GM18858 (cell line): ENCODE measurements around the gene PPY.
"Not testable (repeated sequence)": the region's sequence is repeated elsewhere in the genome, so short reads cannot be mapped to it uniquely, and the experiment has no call there.

Experiments
- ATAC-seq: cut with Tn5 transposase; IDR thresholded peaks from one replicate; pipeline ENCODE4 v1.9.1; 2021; ENCODE audit not compliant: unreplicated experiment

PPY gene

DNA sequence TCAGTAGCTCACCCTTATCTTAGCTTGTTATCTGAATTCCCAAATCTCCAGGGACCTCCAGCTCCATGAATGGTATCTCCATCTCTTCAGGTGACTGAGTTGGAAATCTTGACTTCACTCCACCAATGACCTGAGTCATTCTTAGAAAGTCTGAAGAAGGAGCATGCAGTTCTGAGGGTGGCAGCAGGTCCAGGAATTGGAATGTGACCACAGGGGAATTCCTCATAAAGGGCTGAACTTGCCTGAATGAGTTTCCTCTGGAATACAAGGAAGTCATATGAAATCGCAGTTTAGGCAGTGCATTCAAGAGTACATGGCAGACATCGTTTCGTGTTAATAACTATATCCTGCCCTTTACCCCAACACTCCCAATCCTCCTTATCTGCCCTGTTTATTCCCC, 24.0 kb upstream of the PPY start:
- no peak for ATAC-seq

DNA sequence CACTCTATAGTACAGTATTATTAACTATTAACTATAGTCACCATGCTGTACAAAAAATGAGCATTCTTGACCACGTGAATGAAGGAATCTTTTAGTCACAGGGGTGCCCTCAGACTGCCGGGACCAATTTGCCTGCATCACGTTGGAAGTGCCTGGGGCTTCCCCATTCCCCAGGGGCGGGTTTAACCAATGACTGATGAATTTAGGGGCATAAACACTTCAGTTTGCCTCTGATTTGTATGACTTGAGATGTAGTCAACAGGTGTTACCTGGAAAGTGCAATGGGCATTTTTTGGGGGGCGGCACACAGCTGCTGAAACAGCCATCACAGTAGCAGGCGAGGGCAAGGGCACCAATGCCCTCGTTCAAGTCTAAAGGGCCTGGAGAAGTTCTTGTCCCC, 20.2 kb upstream of the PPY start:
- no peak for ATAC-seq

DNA sequence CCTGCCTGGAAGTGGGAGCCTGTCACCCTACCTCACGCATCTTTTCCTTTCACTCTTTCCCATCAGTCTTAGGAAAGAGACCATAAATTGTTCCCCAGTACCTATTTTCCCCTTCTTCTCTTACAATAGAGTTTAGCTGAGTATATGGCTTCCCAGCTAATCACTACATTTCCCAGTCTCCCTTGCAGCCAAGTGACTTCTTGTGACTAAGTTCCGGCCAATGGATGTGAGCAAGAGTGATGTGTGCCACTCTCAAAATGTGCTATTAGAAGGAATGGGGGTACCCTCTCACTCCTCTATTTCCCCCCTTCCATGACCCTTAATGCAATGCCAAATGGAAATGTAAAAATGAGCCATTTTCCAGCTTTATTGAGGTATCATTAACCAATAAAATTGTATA, 19.7 kb upstream of the PPY start:
- no peak for ATAC-seq

DNA sequence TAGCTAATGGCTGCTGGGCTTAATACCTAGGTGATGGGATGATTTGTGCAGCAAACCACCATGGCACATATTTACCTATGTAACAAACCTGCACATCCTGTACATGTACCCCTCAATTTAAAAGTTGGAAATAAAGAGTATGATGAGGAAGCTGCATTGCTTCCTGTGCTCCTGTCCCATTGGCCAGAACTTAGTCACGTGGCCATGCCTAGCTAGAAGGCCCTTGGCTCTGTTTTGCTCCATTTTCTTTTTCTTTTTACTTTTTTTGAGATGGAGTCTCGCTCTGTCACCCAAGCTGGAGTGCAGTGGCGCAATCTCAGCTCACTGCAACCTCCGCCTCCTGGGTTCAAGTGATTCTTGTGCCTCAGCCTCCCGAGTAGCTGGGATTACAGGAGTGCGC, 19.0 kb upstream of the PPY start:
- ATAC-seq = not testable (repeated sequence)

DNA sequence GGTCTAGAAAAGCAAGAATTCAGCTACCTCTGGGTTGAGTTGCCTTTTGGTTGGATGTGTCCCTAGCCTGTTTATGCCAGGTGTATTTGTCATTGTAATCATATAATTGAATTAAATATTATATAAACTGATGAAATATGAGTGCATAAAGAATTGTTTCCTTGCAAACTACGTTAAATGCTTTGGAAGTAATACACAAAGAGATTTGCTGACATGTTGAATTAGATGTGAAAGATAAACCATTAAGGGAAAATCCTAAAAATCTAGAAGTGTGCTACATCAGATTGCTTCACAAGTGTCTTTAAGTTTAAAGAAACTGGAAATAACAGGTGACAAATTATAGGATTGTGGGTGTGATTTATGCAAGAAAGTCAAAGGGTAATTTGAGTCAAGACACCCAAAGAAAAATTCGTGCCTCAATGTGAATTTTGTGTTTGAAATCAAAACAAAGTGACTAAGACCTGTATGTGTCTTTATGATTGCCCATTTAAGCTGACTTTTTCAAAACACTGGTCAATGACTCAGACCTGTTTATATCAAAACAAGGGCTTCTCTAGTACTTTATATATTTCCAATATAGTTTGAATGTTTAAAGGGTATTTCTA, 16.6 kb upstream of the PPY start:
- no peak for ATAC-seq

DNA sequence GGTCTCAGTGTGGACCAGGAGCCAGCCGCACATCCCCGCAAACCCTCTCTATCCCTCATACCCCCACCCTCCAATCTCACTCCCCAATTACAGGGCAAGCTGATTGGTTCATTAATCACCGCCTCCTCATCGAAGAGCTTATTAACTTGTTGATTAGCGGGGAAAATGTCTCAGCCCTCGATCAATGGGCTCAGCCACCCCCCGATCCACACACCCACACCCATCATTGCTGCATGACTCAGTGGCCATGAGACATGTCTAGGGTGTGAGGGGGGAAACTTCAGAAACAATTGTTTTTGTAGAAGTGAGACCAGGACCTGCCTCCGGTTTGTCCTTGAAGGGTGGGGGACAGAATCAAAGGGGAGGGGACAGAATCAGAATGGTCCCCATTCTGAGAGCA, 13.9 kb upstream of the PPY start:
- no peak for ATAC-seq

DNA sequence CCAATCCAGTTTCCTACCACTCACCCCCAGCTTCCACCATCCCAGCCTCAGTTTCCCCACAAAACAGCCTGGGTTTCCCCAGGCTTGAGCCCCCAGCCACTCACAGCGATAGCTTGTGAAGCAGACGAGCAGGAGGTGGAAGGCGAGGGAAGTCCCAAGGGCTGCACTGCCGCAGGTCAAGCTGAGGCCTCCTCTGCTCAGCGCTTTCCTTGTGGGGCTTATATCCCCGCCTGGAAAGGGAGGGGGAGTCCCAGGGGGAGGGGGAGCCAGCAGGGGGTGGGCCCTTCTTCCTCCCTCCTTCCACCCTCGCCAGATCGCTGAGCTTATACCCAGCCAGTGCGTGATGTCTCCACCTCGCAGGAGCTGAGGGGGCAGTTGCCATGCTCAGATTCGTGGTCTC, 11.5 kb upstream of the PPY start, which contains the start of gene PYY:
PYY (minus strand) TSS at position 195 of the 400 bp plus-strand sequence. CDS start 457 bp downstream, outside the sequence.
- ATAC-seq = no peak

DNA sequence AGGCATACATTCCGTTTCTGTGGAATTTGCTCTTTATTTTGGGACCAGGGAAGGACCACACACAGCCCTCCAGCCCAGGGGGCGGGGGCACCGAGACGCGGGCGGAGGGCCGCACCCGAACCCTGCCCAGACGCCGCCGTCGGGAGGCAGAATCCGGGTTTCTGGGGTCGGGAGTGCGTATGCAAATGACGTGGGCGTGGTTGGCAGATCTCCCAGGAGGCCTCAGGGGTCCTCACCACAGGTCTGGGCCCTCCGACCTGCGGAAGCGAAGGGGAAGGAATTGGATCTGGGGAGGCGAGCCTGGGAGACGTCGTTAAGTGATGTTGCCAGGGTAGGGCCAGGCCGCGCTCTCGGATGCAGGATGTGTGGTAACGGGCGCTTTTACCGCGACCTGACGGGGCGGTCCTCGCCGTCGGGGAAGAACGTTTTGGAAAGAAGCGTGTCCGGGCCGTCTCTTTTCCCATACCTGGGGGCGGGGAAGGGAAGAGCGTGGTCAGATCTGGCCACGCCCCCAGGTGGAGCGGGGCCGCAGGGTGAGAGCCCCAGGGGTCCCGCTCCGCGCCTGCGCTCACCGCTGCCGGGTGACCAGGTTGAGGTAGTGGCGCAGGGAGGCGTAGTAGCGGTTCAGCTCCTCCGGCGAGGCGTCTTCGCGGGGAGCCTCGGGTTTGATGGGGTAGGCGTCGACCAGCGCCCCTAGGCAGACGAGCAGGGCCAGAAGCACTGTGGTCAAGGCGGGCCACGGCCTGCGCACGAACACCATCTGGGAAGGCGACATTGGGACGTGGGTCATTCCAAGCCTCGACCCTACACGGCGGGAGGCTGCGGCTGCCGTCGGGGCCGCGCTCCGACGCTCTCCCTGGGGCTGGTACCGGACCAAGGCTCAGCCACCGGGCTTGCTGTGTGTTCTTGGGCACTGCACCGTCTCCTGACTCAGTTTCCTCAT, 10.7 kb upstream of the PPY start:
- no peak for ATAC-seq

DNA sequence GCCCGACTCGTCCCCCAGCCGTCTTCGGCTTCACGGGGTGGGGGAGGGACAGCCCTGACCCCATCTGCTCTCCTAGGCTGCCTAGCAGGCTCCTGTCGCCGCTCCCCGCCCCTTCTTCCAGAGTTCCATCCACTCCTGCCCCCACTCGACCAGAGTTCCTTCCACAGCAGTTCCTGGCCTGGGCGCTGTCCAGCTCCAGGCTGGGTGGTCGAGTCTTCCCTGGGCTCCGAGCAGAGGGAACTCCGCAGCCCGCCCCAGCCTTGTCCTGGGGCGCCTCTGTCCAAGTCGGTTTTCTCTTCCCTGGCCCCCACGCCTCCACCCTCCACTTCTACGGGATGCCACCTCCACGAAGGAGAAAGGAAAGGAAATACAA, 10.1 kb upstream of the PPY start:
- ATAC-seq = no peak

DNA sequence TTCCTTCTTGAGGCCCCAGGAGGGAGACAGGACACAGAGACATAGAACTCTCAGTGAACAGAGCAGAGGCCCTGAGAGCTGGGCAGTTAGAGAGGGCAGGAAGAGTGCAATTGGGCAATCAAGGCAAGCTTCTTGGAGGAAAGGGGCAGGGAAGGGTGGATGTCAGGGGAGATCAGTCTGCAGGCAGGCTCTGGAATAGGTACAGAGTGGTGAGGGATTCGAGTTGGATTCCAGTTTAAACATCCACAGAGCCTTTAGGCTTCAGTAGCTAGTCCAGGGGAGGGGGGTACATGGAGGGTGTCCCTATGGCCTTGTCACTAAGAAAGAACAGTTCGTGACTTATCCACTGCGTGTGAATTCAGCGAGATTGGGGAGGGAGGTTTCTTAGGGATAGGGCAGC, 9.5 kb upstream of the PPY start:
- ATAC-seq = no peak

DNA sequence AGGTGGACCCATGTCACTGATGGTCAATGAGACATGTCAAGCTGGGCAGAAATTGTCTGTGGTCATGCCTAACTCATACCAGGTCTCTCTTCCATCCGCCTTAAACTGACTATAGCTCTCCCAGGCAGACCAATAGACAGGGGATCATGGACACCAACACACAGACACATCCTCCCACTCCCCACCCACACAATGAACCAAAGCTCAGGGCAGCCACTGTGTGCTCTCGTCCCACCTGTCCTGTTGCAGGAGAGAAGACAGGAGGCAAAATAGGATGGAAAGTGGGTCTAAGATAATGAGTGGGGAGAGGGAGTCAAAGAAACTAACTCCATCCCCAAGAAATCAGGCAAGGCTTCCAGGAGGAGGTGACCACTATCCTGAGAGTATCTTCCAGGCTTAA, 8.3 kb upstream of the PPY start:
- ATAC-seq = no peak

DNA sequence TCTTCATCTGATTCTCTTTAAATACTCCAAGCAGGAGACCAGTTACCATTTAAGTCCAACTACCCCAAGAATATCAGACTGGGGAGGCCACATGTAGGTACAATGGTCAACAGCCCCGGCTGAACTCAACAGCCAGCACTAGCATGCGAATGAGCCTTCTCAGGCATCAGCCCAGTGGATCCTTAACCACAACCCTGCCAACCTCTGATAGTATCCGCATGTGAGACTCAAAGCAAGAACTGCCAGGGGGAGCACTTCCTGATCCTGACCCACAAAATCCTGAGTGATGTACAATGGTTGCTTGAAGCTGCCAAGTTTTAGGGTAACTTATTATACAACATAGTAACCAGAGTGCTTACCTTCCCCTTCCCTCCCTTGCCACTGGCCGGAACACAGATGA, 7.5 kb upstream of the PPY start:
- ATAC-seq = no peak

DNA sequence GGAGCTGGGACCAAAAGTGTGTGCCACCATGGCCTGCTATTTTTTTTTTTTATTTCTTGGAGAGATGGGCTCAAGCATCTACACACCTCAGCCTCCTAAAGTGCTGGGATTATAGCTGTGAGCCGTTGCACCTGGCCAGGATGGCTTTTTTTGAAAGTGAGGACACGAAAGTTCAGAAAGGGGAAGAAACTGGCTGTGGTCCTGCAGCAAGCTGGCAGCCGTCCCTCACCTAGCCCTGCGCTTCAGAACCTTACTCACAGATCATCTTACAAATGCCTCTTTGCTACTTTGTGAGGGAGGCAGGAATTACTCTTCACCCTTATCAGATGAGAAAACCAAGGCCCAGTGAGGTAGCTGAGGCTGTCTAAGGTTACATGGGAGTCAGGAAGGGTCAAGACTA, 4.5 kb upstream of the PPY start:
- ATAC-seq = no peak

DNA sequence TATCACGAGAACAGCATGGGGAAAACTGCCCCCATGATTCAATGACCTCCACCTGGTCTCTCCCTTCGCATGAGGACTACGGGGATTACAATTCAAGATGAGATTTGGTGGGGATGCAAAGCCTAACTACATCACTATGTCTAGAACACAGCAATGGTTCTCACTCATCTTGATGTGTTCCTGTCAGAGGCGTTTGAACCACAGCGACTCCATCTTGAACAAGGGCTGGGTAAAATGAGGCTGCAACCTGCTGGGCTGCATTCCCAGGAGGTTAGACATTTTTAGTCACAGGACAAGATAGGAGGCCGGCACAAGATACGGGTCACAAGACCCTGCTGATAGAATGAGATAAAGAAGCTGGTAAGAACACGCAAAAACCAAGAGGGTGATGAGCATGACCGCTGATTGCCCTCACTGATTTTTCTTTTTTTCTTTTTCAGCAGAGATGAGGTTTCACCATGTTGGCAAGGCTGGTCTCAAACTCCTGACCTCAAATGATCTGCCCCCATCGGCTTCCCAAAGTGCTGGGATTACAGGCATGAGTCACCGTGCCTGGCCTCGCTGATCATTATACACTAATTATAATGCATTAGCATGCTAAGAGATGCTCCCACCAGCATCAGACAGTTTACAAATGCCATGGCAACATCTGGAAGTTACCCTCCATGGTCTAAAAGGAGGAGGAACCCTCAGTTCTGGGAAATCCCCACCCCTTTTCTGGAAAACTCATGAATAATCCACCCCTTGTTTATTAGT, 3.0 kb upstream of the PPY start:
- no peak for ATAC-seq

DNA sequence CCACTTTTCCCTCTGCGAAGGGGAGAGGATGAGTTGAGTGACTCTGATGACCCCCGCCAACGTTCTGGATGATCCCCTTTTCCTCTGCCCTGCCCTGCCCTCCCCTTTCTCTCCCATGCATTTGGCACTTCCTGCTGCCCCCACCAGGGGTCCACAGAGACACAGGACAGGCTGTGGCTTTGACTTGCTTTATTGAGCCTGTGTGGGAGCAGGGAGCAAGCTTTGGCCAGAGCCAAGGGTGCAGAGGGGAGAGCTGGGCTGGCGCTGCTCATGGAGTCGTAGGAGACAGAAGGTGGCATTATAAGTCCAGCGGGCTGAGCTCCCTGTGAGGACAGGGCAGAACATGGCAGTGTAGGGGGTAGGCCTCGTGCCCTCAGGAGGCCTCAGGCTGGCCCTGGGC, 1.6 kb downstream of the PPY start:
- ATAC-seq = no peak

DNA sequence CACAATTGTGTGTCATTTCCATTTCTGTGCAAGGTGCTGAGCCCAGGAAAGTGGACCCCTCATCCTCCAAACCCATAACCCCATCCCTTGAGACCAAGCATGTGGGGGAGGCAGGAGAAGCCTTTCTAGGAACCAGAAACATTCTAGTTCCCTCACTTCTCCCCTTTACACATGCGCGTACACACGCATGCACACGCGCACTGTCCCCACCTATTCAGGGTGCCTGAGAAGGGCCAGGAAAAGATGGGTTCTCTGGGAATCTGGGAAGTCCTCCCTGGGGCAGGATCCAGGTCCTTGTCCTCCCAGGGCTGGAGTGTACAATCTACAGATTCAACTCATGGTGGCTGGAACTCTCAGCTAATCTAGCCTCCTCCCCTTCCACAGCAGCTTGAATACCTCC, 2.4 kb downstream of the PPY start:
- no peak for ATAC-seq

DNA sequence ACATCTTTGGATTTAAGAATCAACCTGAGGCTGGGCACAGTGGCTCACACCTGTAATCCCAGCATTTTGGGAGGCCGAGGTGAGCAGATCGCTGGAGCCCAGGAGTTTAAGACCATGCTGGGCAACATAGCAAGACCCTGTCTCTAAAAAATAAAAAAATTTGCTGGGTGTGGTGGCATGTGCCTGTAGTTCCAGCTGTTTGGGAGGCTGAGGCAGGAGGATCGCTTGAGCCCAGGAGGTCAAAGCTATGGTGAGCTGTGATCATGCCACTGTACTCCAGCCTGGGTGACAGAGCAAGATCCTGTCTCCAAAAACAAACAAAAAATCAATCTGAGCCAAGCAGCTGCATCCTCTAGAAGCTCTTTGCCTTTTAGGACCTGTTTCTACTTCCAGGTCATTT, 2.8 kb downstream of the PPY start:
- not testable (repeated sequence) for ATAC-seq

DNA sequence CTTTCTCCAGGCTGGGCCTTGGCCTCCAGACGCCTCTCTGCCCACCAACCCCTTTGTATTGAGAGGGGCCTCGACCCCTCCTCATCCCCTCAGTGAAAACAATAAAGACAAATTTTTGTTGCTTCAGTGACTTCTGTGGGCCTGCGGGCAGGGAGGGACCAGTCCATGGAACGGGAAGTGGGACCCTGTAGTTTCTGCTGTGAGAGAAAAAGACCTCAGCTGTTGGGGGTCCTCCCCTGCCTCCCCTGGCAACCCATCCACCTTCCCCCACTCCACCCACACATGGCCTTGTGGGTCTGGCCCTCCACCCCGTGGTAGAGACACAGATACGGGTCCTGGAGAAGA, 3.5 kb downstream of the PPY start:
- no peak for ATAC-seq

DNA sequence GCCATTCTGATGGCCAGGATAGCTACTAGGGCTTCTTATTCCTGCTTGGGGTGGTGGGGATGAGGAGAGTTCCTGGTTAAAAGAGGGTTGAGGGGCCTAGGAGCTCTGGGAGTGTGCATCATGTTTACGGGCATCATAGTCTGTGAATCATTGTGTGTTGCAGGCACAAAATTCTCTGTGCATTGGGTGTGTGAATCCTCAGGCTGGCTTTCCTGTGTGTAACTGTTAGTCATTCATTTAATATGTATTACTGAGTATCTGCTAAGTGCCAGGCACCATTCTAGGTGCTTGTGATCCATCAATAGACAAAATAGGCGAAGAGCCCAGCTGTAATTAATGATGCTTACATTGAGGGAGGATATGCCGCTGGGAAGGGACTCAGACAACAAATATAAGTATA, 5.8 kb downstream of the PPY start:
- ATAC-seq = no peak

DNA sequence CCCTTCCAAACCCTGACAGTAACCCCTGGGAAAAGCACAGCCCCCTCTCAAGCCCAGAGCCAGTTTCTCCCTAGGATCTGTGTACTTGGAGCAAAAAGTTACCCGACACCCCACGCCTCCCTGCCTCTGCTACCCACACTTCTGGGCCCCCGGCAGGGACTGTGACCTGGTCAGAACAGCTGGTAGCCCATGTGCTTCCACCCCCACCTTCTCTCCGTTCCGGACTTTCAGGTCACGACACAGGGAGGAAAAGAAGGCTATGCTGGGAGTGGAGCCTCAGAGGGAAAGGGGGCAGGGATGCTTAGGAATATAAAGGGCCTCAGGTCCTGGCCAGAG, 6.4 kb downstream of the PPY start:
- ATAC-seq = no peak

DNA sequence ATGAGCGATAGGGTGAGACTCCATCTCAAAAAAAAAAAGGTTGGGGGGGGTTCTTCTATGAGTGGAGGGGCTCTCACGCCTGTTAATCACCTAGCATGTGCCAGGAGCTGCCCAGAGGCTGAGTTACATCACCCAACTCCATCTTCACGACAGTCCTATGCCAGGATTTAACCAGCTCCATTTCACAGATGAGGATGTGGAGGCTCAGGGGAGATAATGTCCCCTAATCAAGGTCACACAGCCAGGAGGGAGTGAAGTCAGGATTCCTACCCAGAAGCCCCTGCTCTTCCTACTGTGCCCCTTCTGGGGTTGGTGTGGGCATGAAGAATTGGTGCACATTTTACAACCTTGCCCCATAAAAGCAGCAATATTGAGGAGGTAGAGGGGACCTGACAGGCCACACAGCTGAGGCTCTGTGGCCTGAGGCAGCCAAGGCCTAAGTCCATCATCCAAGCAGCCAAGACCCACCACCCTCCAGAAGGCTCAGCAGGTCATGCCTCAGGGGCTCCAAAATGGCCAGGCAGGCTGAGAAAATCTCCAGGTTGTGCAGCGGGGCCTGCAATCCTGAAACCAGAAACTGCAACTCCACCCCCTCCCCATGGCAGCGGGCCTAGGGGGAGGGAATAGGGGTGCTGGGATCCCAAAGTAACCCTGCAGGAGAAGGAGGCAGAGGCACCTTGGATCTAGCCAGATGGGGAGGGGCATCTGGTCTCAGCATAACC, 6.9 kb downstream of the PPY start:
- no peak for ATAC-seq

DNA sequence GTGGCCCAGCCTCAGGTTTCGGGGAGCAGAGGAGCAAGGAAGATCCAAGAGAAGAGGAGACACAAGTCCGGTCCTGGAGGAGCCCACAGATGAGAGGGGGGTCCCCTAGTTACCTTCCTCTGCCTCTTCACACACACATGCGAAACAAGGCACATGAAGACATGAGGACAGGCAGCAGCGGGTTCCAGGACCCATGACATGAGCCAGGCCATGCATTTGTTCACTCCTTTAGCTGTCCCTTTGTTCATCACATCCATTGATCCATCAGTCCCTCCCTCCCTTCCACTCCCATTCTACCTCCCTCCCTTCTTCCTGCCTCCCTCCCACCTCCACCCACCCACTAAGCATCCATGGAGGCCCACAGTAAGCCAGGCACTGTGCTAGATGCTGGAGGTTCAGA, 9.4 kb downstream of the PPY start:
- ATAC-seq = no peak
